Adrenal gland (tissue), 12 donors: ENCODE results near the gene GALR2. TPM values are rescaled to one million over a fixed set of nuclear protein-coding genes. Genes with fewer than 3 reads are reported as not detected.
A peak's percentile ranks its signal among the peaks of the same experiment; 100 is the strongest.
"Not testable (repeated sequence)": the region's sequence is repeated elsewhere in the genome, so short reads cannot be mapped to it uniquely, and the experiment has no call there.

Source experiments
- DNase-seq, 7 donors: peaks; one replicate each; pipeline ENCODE4 v3.0.0-alpha.2; 2019 to 2020
- H3K27ac ChIP-seq, 5 donors: fragments of 200-600 bp; sonication (generic) in 4 of 5; 1 replicate in 3 of 5; 2 replicates in 2 of 5; pipeline versions ENCODE4 v1.5.1 to v1.8.0; 2016 to 2020; ENCODE audit warnings: mild to moderate bottlenecking in 1 of 5
- H3K27me3 ChIP-seq: fragments of 200-600 bp; 2 replicates; pipeline ENCODE4 v1.8.0; 2021
- H3K36me3 ChIP-seq, 2 donors: fragments of 200-600 bp; replicated peaks in 1 of 2; 1 replicate in 1 of 2; 2 replicates in 1 of 2; pipeline versions ENCODE4 v1.5.1 to v1.8.0; 2018 to 2022
- H3K4me1 ChIP-seq, 2 donors: fragments of 200-600 bp; replicated peaks in 1 of 2; 1 replicate in 1 of 2; 2 replicates in 1 of 2; pipeline versions ENCODE4 v1.5.1 to v1.8.0; 2018 to 2021
- H3K4me3 ChIP-seq, 4 donors: fragments of 200-600 bp; sonication (generic) in 3 of 4; one replicate each; pipeline ENCODE4 v1.5.1; 2016 to 2018
- H3K9me3 ChIP-seq, 3 donors: fragments of 200-600 bp; sonication (generic) in 1 of 3; replicated peaks in 1 of 3; 1 replicate in 2 of 3; 2 replicates in 1 of 3; pipeline versions ENCODE4 v1.5.1 to v1.8.0; 2016 to 2021
- POLR2A ChIP-seq, 2 donors: fragments of 450-650 bp; IDR thresholded peaks; one replicate each; pipeline ENCODE4 v1.6.1; 2017; ENCODE audit warnings: antibody characterized with exemption in 2 of 2, mild to moderate bottlenecking in 2 of 2, moderate library complexity in 1 of 2
- WGBS, 4 donors: extraction: QIAGEN DNeasy Blood & Tissue Kit in 2 of 4; methylation state at CpG; one replicate each; pipeline versions ENCODE4 v1.1.5 to v1.1.7; 2013 to 2017; 5-methylcytosine and 5-hydroxymethylcytosine counted together
- intact Hi-C, 2 donors: fragments of 100-400 bp; cut with DNase I; formaldehyde crosslinking; loops; one replicate each; pipeline versions ENCODE4 v1.14.1 to v1.15.0; 2022 to 2023
- polyA plus RNA-seq, 3 donors: library from polyadenylated mRNA; stranded (reverse); fragments of 200-250 nt in 2 of 3; fragments of 350-450 nt in 1 of 3; fragmentation: Illumina TruSeq in 1 of 3; extraction: RNeasy Lipid Tissue Mini Kit (QIAGEN cat#74804) in 1 of 3; gene quantifications; one replicate each; pipeline ENCODE4 v1.2.3, GENCODE V29; 2013 to 2014
- total RNA-seq, 9 donors: library from RNA; depleted of rRNA in 4 of 9; stranded (reverse); fragments of >200 nt in 4 of 9; fragments of 120-200 nt in 1 of 9; fragmentation: NEBNext Ultra II Directional in 1 of 9; extraction: Animal tissue kit (Norgen Biotek cat#: 25700) in 1 of 9; gene quantifications; one replicate each; pipeline versions ENCODE4 v1.1.0 to v1.2.4, GENCODE V29; 2013 to 2023
- TF ChIP-seq, protein P1 (sequence below), 6 experiments: fragments of 450-650 bp in 4 of 6; fragments of 200-600 bp in 2 of 6; sonication (generic) in 1 of 6; IDR thresholded peaks; 1 replicate in 5 of 6; 2 replicates in 1 of 6; pipeline versions ENCODE4 v1.5.1 to v1.8.0; 2016 to 2021; ENCODE audit warnings: antibody characterized with exemption in 6 of 6, mild to moderate bottlenecking in 2 of 6, moderate library complexity in 1 of 6
- donor health status: healthy with polysubstance abuse.
- donor health status: Bipolar disorder and iron deficiency.
- donor health status: DM: yes; HTN: yes; CAD: no.
- donor health status: DM: no; HTN: no; CAD: no.
- donor health status: DM: no; HTN: no; CAD: no.
- donor health status: DM: yes; HTN: yes; CAD: no.

GALR2 gene
- total and polyA plus RNA-seq, 12 donors: 0.27 TPM; not detected in 11

DNA sequence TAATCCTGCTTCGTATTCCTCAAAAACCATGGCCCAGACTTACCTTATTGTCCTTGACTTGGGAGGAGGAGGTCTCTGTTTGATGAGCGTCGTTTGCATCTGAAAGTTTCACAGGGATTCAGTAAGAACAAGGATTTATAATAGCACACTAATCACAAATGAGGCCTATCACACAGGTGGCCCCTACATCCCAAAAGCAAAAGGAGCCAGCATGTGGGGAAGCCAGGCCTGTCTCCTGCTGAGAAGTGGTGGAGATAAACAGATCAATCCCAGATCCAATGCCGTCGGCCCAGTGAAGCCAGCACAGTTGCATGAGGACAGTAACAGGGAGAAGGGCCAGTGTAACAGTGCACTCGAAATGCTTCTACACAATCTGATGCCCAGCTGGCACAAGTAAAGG, 34.2 kb upstream of the GALR2 start:
- Histone ChIP-seq H3K36me3 (peaks cover 0 to 66% of the 10 kb centered on the region in 2 donors), H3K4me3 (no peak overlapping the region), H3K27ac (peak overlapping the region in 1 of 5 donors; percentile 80), H3K9me3 (no peaks in the 10 kb centered on the region), H3K4me1 (peaks cover 0 to 4% of the 10 kb centered on the region in 2 donors), H3K27me3 (no peaks in the 10 kb centered on the region)
- WGBS, 4 donors: 75 to 87% (median 81%) methylated on average over 6 of the region's 6 CpGs
- DNase-seq: no peak
- no peak for TF ChIP-seq POLR2A (IDR thresholded peaks at IDR 0.05)
- TF ChIP-seq, protein P1, sequence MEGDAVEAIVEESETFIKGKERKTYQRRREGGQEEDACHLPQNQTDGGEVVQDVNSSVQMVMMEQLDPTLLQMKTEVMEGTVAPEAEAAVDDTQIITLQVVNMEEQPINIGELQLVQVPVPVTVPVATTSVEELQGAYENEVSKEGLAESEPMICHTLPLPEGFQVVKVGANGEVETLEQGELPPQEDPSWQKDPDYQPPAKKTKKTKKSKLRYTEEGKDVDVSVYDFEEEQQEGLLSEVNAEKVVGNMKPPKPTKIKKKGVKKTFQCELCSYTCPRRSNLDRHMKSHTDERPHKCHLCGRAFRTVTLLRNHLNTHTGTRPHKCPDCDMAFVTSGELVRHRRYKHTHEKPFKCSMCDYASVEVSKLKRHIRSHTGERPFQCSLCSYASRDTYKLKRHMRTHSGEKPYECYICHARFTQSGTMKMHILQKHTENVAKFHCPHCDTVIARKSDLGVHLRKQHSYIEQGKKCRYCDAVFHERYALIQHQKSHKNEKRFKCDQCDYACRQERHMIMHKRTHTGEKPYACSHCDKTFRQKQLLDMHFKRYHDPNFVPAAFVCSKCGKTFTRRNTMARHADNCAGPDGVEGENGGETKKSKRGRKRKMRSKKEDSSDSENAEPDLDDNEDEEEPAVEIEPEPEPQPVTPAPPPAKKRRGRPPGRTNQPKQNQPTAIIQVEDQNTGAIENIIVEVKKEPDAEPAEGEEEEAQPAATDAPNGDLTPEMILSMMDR (IDR thresholded peaks at IDR 0.05): no peak
- intact Hi-C loops: no loop called here

- H3K27ac ChIP-seq, H3K27me3 ChIP-seq, H3K9me3 ChIP-seq, H3K4me1 ChIP-seq, intact Hi-C loops, H3K4me3 ChIP-seq, DNase-seq: not testable (repeated sequence)
- 91 to 96% (median 92%) methylated on average over 3 of the region's 3 CpGs for WGBS, 4 donors
- peaks cover 0 to 91% of the 10 kb centered on the region in 2 donors for H3K36me3 ChIP-seq
These were observed 31.7 kb upstream of the GALR2 start for GRCh38 chr17:76042868-76043267.

GRCh38 chr17:76044475-76045007, 30.0 kb upstream of the GALR2 start:
- 69 to 75% (median 72%) methylated on average over 9 to 11 of the region's 11 CpGs for WGBS, 4 donors
- H3K4me1 ChIP-seq, intact Hi-C loops, DNase-seq, H3K4me3 ChIP-seq, H3K27me3 ChIP-seq, H3K9me3 ChIP-seq, H3K27ac ChIP-seq: not testable (repeated sequence)
- H3K36me3 ChIP-seq: peaks cover 0 to 100% of the 10 kb centered on the region in 2 donors

GRCh38 chr17:76046064-76046463, 28.5 kb upstream of the GALR2 start:
- 83 to 91% (median 87%) methylated on average over 5 to 8 of the region's 8 CpGs for WGBS, 4 donors
- TF ChIP-seq POLR2A (IDR thresholded peaks at IDR 0.05): no peak
- TF ChIP-seq, protein P1 (IDR thresholded peaks at IDR 0.05): no peak
- Histone ChIP-seq H3K27me3 (no peaks in the 10 kb centered on the region), H3K4me1 (no peaks in the 10 kb centered on the region), H3K4me3 (no peak overlapping the region), H3K27ac (no peak overlapping the region), H3K36me3 (peaks cover 0 to 99% of the 10 kb centered on the region in 2 donors), H3K9me3 (no peaks in the 10 kb centered on the region)
- DNase-seq: no peak
- intact Hi-C loops: no loop called here

GRCh38 chr17:76048025-76048605, 26.5 kb upstream of the GALR2 start:
- no peaks in the 10 kb centered on the region for H3K4me1 ChIP-seq
- H3K9me3 ChIP-seq: no peaks in the 10 kb centered on the region
- H3K27me3 ChIP-seq: no peaks in the 10 kb centered on the region
- DNase-seq: no peak
- H3K4me3 ChIP-seq: no peak overlapping the region
- H3K27ac ChIP-seq: no peak overlapping the region
- TF ChIP-seq POLR2A (IDR thresholded peaks at IDR 0.05): no peak
- TF ChIP-seq, protein P1 (IDR thresholded peaks at IDR 0.05): no peak
- intact Hi-C loops: no loop called here
- peaks cover 0 to 93% of the 10 kb centered on the region in 2 donors for H3K36me3 ChIP-seq
- 78 to 91% (median 82%) methylated on average over 9 of the region's 9 CpGs for WGBS, 4 donors
